Fibroblast of skin of right quadriceps (primary cell): ENCODE measurements around the gene PRDM11.

Source experiments
- DNase-seq: peaks from one replicate; pipeline ENCODE4 v3.0.0-alpha.2; 2013

PRDM11 gene

DNA sequence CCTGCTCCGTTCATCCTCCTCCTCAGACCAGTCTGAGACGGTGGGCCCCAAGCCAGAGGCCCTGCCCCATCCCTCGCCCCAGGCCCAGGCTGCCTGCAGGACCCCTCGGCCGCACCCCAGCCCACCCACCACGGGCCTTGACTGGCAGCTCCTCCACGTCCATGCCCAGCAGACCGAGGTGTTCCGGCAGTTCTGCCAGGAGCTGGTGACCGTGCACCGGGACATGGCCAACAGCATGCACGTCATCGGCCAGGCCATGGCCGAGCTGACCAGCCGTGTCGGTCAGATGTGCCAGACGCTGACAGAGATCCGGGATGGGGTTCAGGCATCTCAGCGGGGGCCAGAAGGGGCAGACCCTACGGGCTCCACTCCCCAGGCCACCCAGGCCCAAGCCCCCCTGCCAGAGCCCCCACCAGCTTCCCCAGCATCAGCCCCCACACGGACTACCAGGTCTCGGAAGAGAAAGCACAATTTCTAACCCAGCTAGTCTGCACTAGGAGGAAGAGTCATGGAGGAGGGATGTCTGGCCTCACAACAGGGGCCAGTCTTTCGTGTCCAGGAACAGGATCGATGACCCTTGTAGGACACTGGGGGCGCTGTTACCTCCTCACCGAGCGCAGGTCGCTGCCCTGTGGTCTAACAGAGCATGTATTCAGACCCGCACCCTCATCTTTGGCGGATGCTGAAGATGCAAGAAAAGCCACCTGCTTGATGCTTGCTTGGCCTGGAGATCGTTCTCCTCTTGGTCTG lies 66.3 kb downstream of the PRDM11 start:
- DNase-seq, result no peak

GRCh38 chr11:45213316-45213665 lies 66.9 kb downstream of the PRDM11 start:
- no peak for DNase-seq

GRCh38 chr11:45213717-45214116 lies 67.3 kb downstream of the PRDM11 start:
- no peak for DNase-seq

GRCh38 chr11:45215098-45215865 lies 68.8 kb downstream of the PRDM11 start:
- no peak for DNase-seq

GRCh38 chr11:45216031-45216430 lies 69.6 kb downstream of the PRDM11 start:
- DNase-seq, result no peak

- DNase-seq, result no peak
These were observed 70.5 kb downstream of the PRDM11 start for GRCh38 chr11:45216901-45217300.

- DNase-seq, result peak; percentile 6
These were observed 71.6 kb downstream of the PRDM11 start for GRCh38 chr11:45217991-45218390.

DNA sequence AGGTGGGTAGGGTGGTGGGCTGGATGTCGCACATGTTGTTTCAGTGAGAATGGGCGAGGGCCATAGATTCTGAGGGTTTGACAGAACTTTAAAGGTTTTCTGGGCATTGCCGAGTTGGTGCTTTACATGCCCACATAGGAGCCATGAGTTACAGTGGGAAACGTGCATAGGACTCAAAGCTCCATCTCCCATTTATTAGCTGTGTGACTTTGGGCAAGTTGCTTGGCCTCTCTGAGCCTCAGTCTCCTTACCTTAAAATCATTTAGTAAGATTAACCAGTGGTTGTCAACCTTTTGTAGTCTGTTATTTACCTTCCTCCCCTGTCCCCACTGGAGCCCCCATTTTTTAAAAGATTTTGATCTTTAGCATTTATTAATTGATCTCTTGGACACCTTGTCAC lies 72.3 kb downstream of the PRDM11 start:
- no peak for DNase-seq

- DNase-seq, result no peak
These were observed 73.0 kb downstream of the PRDM11 start for GRCh38 chr11:45219411-45219810.

- DNase-seq, result no peak
These were observed 77.1 kb downstream of the PRDM11 start for GRCh38 chr11:45223496-45223895.

DNA sequence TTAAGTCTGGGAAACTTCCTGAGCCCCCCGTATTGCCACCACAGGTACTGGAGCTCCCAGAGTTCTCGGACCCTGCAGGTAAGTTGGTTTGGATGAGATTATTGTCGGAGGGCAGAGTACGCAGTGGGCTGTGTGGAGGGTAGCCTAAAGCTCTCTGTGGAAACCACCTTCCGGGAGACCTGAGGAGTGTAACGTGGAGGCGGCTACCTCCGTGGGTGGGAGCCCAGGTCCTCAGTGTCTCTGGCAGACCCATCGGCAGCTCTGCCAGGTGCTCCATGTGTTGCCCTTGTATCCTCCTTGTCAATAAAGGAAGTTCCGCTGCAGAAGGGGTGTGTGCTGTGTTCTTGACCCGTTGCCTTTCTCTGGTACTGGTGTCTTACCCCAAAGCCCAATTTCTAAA lies 78.3 kb downstream of the PRDM11 start:
- DNase-seq, result no peak

DNA sequence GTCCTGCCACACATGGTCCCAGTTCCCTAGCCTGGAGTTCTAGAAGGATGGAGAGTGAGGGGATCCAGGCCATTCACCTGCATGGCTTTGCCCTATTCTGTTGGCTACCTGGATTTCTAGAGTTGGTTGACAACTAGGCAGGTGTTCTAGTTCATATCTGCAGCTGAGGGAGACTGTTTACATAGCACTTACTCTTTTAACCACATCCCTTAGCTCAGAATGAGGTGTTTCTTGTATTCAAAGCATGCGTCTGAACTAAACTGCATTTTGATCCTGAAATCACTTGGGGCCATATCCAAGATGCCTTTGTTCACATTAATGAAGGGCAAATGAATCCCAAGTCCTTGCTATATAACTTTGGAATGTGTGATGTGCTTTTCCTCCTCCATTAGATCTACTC lies 78.8 kb downstream of the PRDM11 start:
- DNase-seq, result no peak

DNA sequence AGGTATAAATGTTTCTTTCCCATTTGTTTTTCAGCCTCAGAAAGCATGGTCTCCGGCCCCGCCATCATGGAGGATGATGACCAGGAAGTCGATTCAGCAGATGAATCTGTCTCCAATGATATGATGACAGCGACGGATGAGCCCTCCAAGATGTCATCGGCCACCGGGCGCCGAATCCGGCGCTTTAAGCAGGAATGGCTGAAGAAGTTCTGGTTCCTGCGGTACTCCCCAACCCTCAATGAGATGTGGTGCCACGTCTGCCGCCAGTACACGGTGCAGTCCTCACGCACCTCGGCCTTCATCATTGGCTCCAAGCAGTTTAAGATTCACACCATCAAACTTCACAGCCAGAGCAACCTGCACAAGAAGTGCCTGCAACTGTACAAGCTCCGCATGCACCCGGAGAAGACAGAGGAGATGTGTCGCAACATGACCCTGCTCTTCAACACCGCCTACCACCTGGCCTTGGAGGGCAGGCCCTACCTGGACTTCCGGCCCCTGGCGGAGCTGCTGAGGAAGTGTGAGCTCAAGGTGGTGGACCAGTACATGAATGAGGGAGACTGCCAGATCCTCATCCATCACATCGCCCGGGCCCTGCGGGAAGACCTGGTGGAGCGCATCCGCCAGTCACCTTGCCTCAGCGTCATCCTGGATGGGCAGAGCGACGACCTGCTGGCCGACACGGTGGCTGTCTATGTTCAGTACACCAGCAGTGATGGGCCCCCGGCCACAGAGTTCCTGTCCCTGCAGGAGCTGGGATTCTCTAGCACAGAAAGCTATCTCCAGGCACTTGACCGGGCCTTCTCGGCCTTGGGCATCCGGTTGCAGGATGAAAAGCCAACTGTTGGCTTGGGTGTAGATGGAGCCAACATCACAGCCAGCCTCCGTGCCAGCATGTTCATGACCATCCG lies 79.8 kb downstream of the PRDM11 start:
- no peak for DNase-seq

- DNase-seq, result no peak
These were observed 80.5 kb downstream of the PRDM11 start for GRCh38 chr11:45226901-45227300.

DNA sequence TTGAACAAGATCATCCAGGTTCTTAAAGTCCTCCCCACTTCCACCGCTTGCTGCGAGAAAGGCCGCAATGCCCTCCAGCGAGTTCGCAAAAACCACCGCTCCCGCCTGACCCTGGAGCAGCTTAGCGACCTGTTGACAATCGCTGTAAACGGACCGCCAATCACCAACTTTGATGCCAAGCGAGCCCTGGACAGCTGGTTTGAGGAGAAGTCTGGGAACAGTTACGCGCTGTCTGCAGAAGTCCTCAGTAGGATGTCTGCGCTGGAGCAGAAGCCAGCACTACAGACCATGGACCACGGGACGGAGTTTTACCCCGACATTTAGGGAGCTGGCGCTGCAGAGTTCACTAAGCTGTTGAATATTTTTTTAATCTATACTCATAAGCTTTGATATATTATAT lies 81.4 kb downstream of the PRDM11 start:
- no peak for DNase-seq

DNA sequence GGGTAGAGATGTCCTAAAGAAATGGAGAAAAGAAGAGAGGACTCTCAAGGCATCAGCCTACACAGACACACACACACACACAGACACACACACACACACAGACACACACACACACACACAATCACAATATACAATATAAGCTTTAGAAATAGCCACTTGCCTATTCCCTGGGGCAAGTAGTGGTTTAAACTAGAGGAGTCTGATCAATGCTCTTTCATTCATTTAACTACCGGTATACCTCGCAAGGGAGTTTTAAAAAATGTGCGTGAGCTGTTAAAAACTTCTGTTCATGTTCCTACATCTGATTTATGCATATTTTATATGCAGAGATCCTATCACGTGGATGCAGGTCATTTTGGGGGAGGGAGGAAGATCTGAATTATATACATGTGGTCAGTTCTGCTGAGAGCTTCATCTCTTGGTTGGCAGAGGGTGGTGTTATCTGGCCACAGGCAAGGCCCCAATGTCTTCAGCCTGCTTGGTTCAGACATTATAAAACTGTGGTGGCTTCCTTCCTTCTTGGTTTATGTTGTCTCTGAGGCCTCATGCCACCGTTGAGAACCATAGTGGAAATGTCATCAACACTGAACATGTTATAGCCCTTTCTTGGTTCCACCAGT lies 83.1 kb downstream of the PRDM11 start:
- no peak for DNase-seq

DNA sequence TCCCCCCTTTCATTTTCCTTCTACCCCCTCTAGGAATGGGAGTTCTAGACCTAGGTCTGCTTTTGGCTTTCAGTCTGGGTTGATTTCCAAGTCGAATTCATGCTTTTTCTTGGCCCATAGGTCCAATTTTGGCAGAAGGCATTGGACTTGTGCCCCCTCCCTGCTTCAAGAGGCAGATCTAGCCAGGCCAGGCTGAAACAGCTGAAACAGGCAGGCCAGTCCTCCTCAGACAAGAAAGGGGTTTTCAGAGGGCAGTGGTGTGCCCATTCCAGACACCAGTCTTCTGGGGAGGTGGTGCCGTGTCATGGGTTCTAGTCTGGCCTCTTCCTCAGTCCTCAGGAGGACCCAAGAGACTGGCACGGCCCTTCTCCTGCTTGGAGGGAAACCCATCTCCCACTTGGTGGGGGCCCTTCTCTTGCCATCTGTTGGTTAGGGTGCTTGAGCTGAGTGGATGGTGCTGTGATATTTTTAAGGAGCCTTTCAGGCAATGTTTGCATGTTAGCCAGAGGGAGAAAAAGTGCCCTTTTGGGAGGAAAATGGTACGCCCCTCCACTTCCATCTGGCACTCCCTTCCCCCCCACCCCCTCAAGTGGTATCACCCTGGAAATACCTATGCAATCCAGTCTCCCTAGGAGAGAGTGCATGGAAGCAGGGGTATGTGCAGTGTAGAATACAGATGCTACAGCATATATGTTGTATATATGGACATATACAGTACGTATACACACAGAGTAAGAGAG lies 86.1 kb downstream of the PRDM11 start:
- no peak for DNase-seq

GRCh38 chr11:45233121-45233803 lies 86.8 kb downstream of the PRDM11 start:
- peak; percentile 32 for DNase-seq

- DNase-seq, result no peak
These were observed 87.3 kb downstream of the PRDM11 start for GRCh38 chr11:45233804-45234170.

DNA sequence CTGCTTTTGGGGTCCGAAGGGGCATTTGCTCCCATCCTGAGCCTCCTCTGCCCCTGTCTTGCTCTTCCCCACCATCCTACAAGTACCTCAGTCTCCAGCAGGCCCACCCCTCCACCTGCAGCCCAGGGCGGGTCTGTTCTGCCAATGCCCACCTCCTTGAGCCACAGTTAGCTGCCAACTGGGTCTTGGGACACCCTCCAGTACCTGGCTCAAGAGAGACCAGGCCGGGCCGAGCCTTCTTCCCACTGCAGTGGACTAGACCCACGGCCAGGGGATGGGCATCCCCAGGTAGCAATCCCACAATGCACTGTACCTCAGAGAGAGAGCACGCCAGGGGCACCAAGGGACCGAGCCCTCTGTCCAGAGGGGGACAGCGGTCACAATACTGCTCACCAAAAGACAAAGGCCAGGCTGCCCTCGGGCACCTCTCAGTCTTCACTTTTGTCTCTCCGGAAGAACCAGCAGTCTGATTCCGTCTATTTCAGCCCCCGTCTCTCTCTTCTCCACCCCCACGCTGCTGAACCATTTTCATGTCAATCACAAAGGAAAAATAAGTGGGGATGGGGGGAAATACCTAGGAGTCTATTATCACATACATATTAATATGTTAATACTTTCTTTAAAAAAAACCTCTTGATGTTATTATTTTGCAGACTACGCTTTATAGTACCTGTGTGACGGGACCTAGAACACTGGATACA lies 88.0 kb downstream of the PRDM11 start:
- DNase-seq, result no peak

DNA sequence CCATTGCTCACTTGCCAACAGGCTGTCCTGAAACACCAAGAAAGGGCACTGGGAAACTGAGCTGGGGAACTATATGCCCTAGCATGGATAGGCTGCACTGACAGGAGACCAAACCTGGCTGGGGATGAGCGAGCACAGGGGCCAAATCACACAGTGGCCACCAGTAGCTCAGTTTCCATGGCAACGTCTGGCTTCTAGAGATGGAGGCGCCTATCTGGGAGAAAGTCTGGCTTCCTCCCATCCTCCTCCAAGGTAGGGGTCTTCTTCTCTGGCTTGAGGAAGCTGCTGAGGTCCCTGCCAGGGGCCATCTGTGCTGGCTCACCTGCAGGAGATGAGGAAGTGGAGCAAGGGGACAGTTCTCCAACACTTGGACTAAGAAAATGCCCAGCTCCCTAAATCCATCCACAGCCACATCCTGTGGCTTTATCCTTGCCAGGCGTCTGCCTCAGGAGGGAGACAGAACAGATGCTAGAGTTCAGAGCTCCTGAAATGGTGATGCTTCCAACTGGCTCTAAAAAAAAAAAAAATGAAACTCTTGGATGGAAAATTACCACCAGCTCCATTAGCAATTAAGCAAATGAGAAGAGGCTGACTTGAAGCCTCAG lies 91.4 kb downstream of the PRDM11 start:
- DNase-seq, result no peak
